ENCODE results near the gene ZNF148. TPM values are rescaled to one million over a fixed set of nuclear protein-coding genes. Genes with fewer than 3 reads are reported as not detected.

Gene ZNF148
- total RNA-seq, 1 experiment from 2014 or later, result 24.8 TPM

GRCh38 chr3:125395091-125395490 is 20.0 kb upstream of the ZNF148 start:
- H3K4me1 Mint-ChIP-seq, result peaks cover 8% of the 10 kb centered on the region in 2 experiments; a peak in 3 of 4 replicates
- TF ChIP-seq CTCF (conservative IDR thresholded peaks at IDR 0.05), result no peak
- no peak overlapping the region for H3K14ac ChIP-seq (ENCODE audit: insufficient read depth, low read length)
- no peak for DNase-seq
- H3K27me3 Mint-ChIP-seq (ENCODE audit: low read depth), result peaks cover 33% of the 10 kb centered on the region
- no peak overlapping the region for H2BK12ac ChIP-seq (ENCODE audit: insufficient read length, low read depth, low read length)
- H2BK5ac ChIP-seq (ENCODE audit: insufficient read length, low read length), result no peak overlapping the region
- no peaks in the 10 kb centered on the region for H3K79me1 ChIP-seq (ENCODE audit: insufficient read depth, low read depth, low read length, poor library complexity, severe bottlenecking)
- H3K23me2 ChIP-seq (ENCODE audit: insufficient read length, low read depth, low read length, poor library complexity, severe bottlenecking), result no peaks in the 10 kb centered on the region
- no peak overlapping the region for H3K4ac ChIP-seq (ENCODE audit: low read depth, low read length)
- H3T11ph ChIP-seq (ENCODE audit: low read length), result no peak overlapping the region
- no peak overlapping the region for H3K56ac ChIP-seq (ENCODE audit: insufficient read length, low read depth, low read length)
- H3K9ac ChIP-seq (ENCODE audit: extremely low read depth, insufficient read length, low read length), result no peak overlapping the region
- no peak overlapping the region for H2AK5ac ChIP-seq (ENCODE audit: insufficient read length, low read length)
- no CpG with 5 or more reads among the region's 2 CpGs for WGBS (ENCODE audit: extremely low coverage, insufficient read length, low lambda C conversion rate)
- H3K36me3 Mint-ChIP-seq (ENCODE audit: insufficient read depth in 1 of 3, low read depth in 3 of 3), result no peaks in the 10 kb centered on the region
- H3K27me3 ChIP-seq (ENCODE audit: insufficient read depth, low read length), result no peaks in the 10 kb centered on the region
- no peak overlapping the region for H4K5ac ChIP-seq (ENCODE audit: insufficient read length, low read depth, low read length)
- no peak overlapping the region for H4K91ac ChIP-seq (ENCODE audit: insufficient read length, low read depth, low read length)
- no peak overlapping the region for H3K4me2 ChIP-seq (ENCODE audit: insufficient read depth, insufficient read length, low read length)
- no peak overlapping the region for H3K27ac ChIP-seq (ENCODE audit: insufficient read length, low read depth, low read length)
- H3K4me3 Mint-ChIP-seq, result no peak overlapping the region
- no peaks in the 10 kb centered on the region for H4K20me1 ChIP-seq (ENCODE audit: control insufficient read depth, insufficient read depth, insufficient read length)
- H3K23ac ChIP-seq (ENCODE audit: insufficient read length, low read depth, low read length), result no peak overlapping the region
- no peaks in the 10 kb centered on the region for H3K9me3 Mint-ChIP-seq
- no peak overlapping the region for H2AFZ ChIP-seq (ENCODE audit: low read length)
- H3K79me2 ChIP-seq (ENCODE audit: insufficient read depth, low read length), result no peaks in the 10 kb centered on the region
- H4K8ac ChIP-seq (replicated peaks; ENCODE audit: insufficient read length, low read depth, low read length), result no peak overlapping the region
- no peaks in the 10 kb centered on the region for H3K9me3 ChIP-seq (ENCODE audit: control insufficient read depth, low read depth, low read length)
- peaks cover 4% of the 10 kb centered on the region; the same call in 1 of the 2 replicates for H3K4me1 ChIP-seq (ENCODE audit: insufficient read depth, low read length)
- H2BK120ac ChIP-seq (ENCODE audit: low read depth, low read length, poor library complexity, severe bottlenecking), result no peak overlapping the region
- no peak overlapping the region for H3K18ac ChIP-seq (ENCODE audit: insufficient read length, low read depth, low read length)
- no peak overlapping the region for H2BK20ac ChIP-seq (ENCODE audit: low read depth, low read length, poor library complexity, severe bottlenecking)
- H3K27ac Mint-ChIP-seq, result no peak overlapping the region
- no peak overlapping the region for H2BK15ac ChIP-seq (ENCODE audit: low read depth, low read length)

Data from H9 (cell line).